ENCODE measurements around the gene KCNH5.

Gene KCNH5

DNA sequence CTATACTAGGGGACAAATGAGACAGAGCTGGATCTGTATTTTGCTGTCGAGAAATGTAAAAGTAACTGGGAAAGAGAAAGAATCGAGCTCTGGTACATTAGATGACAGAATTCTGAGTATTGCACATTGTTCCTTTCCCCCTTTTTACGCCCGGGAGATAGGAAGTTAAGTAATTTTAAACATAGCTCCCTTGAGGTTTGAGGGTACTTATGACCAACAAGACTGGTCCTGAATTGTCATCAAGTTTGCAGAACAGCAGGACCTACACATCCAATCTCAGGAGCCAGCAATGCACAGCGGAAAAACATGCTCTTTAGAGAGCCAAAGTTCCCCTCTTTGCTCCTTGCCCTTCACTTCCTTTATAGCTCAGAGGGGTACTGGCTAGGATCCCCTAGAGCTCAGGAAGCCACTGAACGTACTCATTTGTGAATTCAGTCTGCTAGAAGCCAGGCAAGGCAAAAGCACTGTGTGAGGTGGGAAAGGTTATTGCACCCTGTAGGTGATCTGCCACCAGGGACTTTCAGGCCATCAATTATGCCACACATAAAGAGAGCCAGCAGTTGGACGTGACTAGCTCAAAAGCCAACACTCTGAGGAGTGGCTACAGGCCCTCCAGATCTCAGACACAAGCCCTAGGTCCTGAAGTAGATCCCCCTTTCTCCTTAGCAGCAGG is 333.8 kb downstream of the KCNH5 start:
- Histone ChIP-seq H3K9me3 (ENCODE audit: insufficient read depth, low read length) (no peaks in the 10 kb centered on the region), H4K20me1 (ENCODE audit: low read depth, low read length) (no peaks in the 10 kb centered on the region), H3K36me3 (ENCODE audit: low read length) (no peaks in the 10 kb centered on the region), H3K27me3 (ENCODE audit: low read length) (no peaks in the 10 kb centered on the region), H3K9me2 (replicated peaks; ENCODE audit: insufficient read depth, low read length) (no peaks in the 10 kb centered on the region), H2AFZ (ENCODE audit: low read depth, low read length, severe bottlenecking) (no peak overlapping the region), H3K4me2 (ENCODE audit: low read depth, low read length, poor library complexity, severe bottlenecking) (no peak overlapping the region), H3K9ac (ENCODE audit: low read length) (no peak overlapping the region), H3K27ac (ENCODE audit: low read depth, low read length) (no peak overlapping the region), H3F3A (ENCODE audit: insufficient read depth) (no peaks in the 10 kb centered on the region), H3K79me2 (ENCODE audit: insufficient read depth, low read length) (no peaks in the 10 kb centered on the region), H3K4me3 (ENCODE audit: insufficient read depth, low read length, poor library complexity, severe bottlenecking) (no peak overlapping the region)
- TF ChIP-seq EZH2phosphoT487 (conservative IDR thresholded peaks at IDR 0.05; ENCODE audit: low read length): no peak
- TF ChIP-seq, protein P1, sequence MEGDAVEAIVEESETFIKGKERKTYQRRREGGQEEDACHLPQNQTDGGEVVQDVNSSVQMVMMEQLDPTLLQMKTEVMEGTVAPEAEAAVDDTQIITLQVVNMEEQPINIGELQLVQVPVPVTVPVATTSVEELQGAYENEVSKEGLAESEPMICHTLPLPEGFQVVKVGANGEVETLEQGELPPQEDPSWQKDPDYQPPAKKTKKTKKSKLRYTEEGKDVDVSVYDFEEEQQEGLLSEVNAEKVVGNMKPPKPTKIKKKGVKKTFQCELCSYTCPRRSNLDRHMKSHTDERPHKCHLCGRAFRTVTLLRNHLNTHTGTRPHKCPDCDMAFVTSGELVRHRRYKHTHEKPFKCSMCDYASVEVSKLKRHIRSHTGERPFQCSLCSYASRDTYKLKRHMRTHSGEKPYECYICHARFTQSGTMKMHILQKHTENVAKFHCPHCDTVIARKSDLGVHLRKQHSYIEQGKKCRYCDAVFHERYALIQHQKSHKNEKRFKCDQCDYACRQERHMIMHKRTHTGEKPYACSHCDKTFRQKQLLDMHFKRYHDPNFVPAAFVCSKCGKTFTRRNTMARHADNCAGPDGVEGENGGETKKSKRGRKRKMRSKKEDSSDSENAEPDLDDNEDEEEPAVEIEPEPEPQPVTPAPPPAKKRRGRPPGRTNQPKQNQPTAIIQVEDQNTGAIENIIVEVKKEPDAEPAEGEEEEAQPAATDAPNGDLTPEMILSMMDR (IDR thresholded peaks at IDR 0.05; ENCODE audit: insufficient read depth, low read length, poor library complexity, severe bottlenecking): no peak

DNA sequence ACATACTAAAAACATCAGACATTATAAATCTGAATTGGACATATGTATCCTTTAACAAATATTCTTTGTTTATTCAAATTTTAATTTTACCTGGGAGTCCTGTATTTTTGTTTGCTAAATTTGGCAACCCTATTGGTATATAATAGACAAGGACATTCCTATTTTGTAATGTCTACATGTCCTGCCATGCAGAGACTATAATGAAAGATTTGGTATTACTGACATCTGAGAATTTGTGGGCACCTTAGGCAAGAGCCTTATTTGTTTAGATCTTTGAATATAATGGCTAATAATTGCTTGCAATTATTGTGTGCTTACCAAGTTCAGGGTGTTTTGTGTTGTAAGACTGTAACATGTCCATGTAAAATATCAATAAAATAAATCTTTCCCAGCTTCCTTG is 334.4 kb downstream of the KCNH5 start:
- no peaks in the 10 kb centered on the region for H3K79me2 ChIP-seq (ENCODE audit: insufficient read depth, low read length)
- no peak overlapping the region for H3K27ac ChIP-seq (ENCODE audit: low read depth, low read length)
- H3K4me3 ChIP-seq (ENCODE audit: insufficient read depth, low read length, poor library complexity, severe bottlenecking): no peak overlapping the region
- H4K20me1 ChIP-seq (ENCODE audit: low read depth, low read length): no peaks in the 10 kb centered on the region
- H2AFZ ChIP-seq (ENCODE audit: low read depth, low read length, severe bottlenecking): no peak overlapping the region
- H3F3A ChIP-seq (ENCODE audit: insufficient read depth): no peaks in the 10 kb centered on the region
- no peaks in the 10 kb centered on the region for H3K9me2 ChIP-seq (replicated peaks; ENCODE audit: insufficient read depth, low read length)
- H3K9me3 ChIP-seq (ENCODE audit: insufficient read depth, low read length): no peaks in the 10 kb centered on the region
- no peak for TF ChIP-seq EZH2phosphoT487 (conservative IDR thresholded peaks at IDR 0.05; ENCODE audit: low read length)
- TF ChIP-seq, protein P1 (IDR thresholded peaks at IDR 0.05; ENCODE audit: insufficient read depth, low read length, poor library complexity, severe bottlenecking): no peak
- no peak overlapping the region for H3K4me2 ChIP-seq (ENCODE audit: low read depth, low read length, poor library complexity, severe bottlenecking)
- H3K36me3 ChIP-seq (ENCODE audit: low read length): no peaks in the 10 kb centered on the region
- no peaks in the 10 kb centered on the region for H3K27me3 ChIP-seq (ENCODE audit: low read length)
- no peak overlapping the region for H3K9ac ChIP-seq (ENCODE audit: low read length)

DNA sequence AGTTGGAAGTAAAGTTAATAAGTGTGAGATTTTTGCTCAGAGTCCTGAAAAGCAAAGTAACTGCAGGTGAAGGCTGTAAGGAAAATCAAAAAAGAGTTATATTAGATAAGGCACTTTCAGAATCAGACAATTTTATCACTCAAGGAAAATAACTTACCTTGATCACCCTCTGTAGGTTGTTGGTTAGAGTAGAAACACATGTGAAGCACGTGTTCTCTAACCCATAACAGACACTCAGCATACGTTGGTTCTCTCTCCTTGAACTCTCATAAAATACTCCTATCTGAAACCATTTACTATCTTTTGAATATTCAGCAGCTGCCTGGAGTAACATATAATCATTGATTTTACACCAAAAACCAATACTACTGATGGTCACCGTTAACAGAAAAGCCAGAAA is 335.5 kb downstream of the KCNH5 start:
- Histone ChIP-seq H3K9me2 (replicated peaks; ENCODE audit: insufficient read depth, low read length) (no peaks in the 10 kb centered on the region), H3K79me2 (ENCODE audit: insufficient read depth, low read length) (no peaks in the 10 kb centered on the region)

More for the DNA sequence above, 335.5 kb downstream of the KCNH5 start:
- no peaks in the 10 kb centered on the region for H3K27me3 ChIP-seq (ENCODE audit: low read length)
- no peaks in the 10 kb centered on the region for H3K36me3 ChIP-seq (ENCODE audit: low read length)
- H3K9me3 ChIP-seq (ENCODE audit: insufficient read depth, low read length): no peaks in the 10 kb centered on the region
- no peak overlapping the region for H3K9ac ChIP-seq (ENCODE audit: low read length)
- H3F3A ChIP-seq (ENCODE audit: insufficient read depth): no peaks in the 10 kb centered on the region
- H3K4me2 ChIP-seq (ENCODE audit: low read depth, low read length, poor library complexity, severe bottlenecking): no peak overlapping the region
- H3K4me3 ChIP-seq (ENCODE audit: insufficient read depth, low read length, poor library complexity, severe bottlenecking): no peak overlapping the region
- no peak overlapping the region for H2AFZ ChIP-seq (ENCODE audit: low read depth, low read length, severe bottlenecking)
- no peaks in the 10 kb centered on the region for H4K20me1 ChIP-seq (ENCODE audit: low read depth, low read length)
- no peak overlapping the region for H3K27ac ChIP-seq (ENCODE audit: low read depth, low read length)
- TF ChIP-seq EZH2phosphoT487 (conservative IDR thresholded peaks at IDR 0.05; ENCODE audit: low read length): no peak
- TF ChIP-seq, protein P1 (IDR thresholded peaks at IDR 0.05; ENCODE audit: insufficient read depth, low read length, poor library complexity, severe bottlenecking): no peak
